Smooth muscle cell of the coronary artery (primary cell): Measurements from ENCODE around the gene URB1. TPM values are rescaled to one million over a fixed set of nuclear protein-coding genes. Genes with fewer than 3 reads are reported as not detected.

Experiments
- total RNA-seq: library from RNA; depleted of rRNA; stranded (reverse); fragments of >200 nt; gene quantifications from 2 replicates; pipeline ENCODE4 v1.2.3, GENCODE V29; 2014; ENCODE audit warnings: low replicate concordance

Gene URB1, protein sequence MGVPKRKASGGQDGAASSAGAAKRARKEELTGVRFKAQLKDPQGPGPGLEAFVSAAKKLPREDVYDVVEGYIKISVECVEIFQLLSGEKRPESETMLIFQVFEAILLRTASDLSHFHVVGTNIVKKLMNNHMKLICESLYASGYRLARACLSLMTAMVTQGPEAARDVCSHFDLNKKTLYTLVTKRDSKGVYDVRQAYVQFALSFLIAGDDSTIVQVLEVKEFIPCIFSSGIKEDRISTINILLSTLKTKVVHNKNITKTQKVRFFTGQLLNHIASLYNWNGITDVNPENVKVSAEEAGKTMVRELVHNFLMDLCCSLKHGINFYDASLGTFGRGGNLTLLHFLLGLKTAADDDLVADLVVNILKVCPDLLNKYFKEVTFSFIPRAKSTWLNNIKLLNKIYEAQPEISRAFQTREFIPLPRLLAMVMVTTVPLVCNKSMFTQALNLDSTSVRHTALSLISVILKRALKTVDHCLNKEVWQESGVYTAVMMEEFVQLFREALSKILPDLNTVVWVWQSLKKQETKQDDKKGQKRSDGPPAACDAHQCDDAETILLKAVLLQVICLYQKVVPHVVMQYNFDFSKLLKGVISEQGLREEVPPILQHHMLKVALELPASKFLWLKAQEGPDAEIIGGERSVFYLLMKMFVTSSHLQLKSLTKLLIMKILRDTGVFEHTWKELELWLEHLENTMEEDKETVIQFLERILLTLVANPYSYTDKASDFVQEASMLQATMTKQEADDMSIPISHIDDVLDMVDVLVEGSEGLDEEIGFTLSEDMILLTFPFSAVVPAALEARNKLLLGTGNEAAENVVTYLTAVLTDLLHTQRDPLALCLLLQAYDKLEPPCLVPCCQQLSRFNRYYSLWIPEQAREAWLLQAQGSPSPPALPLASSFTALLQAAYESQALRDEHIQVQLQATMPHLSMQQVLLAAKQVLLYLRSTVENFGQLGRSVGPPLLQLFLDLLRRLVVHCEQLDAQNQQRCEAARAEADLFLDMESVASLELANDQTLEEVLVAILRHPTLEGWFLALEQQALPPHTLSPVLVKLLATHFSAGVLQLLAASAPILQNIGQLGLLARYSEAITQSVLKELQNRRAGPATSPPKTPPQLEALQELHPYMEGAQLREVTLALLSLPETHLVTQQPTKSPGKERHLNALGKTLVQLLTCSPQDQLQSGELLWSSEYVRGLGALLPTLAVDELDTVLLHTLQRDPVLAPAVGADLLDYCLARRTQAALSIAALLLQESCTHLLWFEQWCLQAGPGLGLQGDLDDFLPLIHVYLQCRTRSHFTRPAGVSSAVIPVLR (N-terminal part only)
- 11.2 and 12.5 TPM in 2 replicates for total RNA-seq

GRCh38 chr21:32392880-32393676, at the start of gene URB1:
Gene URB1 (minus strand): TSS chr21:32393012. CDS start chr21:32392910, 102 bp downstream.

DNA sequence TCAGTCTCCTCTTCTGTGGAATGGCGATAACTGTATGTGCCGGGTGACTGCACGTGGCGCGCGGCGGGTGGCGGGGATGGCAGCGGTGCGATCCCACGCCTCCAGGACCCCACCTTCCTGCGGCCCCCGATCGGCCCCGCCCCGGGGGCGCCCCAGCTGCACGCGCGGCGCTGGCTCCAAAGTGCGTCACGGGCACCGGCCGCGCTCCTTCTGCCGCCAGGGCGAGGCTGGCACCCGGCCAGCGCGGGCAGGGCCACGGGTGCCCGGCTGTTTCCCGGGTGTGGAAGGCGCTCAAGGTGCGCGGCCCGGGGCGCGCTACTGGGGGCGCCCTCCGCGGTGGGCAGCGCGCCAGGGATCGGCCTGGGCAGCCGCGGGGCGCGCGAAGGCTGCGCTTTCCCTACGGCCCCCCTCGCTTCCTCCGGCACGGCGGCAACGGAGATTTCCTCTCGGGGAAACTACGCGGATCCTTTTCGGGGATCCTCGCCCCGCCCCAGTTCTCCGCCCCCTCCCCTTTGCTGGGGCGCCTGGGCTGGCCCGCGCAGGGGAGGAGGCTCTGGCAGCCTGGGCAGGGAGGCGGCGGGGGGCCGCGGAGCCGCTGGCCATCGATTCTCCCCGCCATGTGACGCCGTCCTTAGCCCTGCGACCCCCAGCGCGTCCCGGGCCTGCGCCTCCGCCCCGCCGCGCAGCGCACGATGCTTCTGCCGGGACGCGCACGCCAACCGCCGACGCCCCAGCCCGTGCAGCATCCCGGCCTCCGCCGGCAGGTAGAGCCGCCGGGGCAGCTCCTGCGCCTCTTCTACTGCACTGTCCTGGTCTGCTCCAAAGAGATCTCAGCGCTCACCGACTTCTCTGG, 19.6 kb upstream of the URB1 start, which contains the start of gene EVA1C:
Gene EVA1C (plus strand): TSS at position 545 of the 853 bp plus-strand sequence. CDS start 148 bp downstream, at position 693.

GRCh38 chr21:32298658-32299081, 94.1 kb downstream of the URB1 start, which contains the start of gene MRAP:
Gene MRAP (plus strand): TSS chr21:32298855. CDS start chr21:32298972, 117 bp downstream.

DNA sequence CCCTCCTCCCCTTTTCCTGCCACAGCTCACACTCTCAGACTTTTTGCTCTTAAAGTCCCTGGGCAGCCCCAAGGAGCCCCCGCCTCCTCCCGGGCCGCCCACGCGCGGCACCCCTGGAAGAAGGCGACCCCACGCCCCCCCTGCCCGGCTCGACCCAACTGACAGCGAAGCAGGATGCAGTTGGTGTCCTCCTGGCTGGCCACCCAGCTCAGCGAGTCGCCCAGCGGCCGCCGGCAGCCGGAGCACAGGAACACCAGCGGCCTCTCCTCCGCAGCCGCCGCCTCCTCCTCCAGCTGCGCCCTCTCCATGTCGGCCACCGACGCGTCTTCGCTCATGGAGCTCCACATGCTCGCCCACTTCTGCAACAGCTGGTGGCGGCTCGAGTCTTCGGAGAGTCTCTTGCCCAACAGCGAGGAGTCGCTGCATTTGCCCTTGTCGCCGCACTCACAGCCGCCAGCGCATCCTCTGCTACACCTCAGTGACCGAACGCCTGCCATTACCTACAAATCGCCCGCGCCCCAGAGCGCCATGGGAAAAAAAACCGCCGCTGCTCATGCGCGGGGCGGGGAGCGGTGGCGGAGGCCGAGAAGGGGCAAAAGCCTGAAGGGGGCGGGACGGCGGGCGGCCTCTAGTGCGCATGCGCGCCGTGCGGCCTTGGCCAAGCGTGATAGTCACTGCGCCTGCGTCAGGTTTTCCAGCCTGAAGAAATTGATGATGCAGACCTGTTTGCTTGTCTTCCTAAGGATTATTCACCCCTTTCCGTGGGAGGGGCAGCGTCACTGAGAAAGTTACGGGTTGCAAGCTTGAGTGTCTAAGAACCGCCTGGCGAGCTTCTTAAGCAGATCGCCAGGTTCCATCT, 114.1 kb downstream of the URB1 start, which contains the start of gene MIS18A:
Gene MIS18A (minus strand): TSS at position 532 of the 859 bp plus-strand sequence. CDS start 35 bp downstream, at position 497.

Other genes starting within 250 kb of the URB1 start
- gene MIS18A, start 114.0 kb downstream of the URB1 start, total RNA-seq, result 7.3 and 9.6 TPM in 2 replicates
- gene MRAP, start 94.2 kb downstream of the URB1 start, total RNA-seq, result 0.23 TPM in 1 of 2 replicates, not detected in the other
- gene EVA1C, start 19.7 kb upstream of the URB1 start, total RNA-seq, result 7.6 and 14.4 TPM in 2 replicates
- gene TCP10L, start 192.5 kb upstream of the URB1 start, total RNA-seq, result 0.94 TPM in 1 of 2 replicates, not detected in the other
- 9.9 and 19.8 TPM in 2 replicates for gene CFAP298, start 219.4 kb upstream of the URB1 start, total RNA-seq